ENCODE results near the gene PTPA.

DNA sequence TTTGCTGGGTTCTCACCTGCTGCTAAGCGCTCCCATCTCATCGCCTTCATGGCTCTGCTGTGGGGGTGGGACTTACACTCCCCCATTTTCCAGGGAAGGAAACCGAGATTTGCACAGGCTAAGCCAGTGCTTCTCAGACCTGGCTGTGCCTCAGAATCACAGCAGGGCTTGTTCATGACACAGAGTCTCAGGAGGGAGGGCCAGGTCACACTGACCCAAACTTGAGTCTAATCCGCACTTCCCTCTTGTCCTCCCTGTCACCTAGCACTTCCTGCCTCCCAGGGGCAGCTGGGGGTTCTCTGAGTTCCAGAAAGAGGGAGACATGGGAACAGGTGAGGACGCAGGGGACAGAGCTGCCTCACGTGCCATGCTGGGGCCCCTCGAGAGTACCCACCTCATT lies 82.4 kb downstream of the PTPA start:
- TF ChIP-seq CTCF (IDR thresholded peaks at IDR 0.05; ENCODE audit: low read length) (no peak), EZH2 (optimal IDR thresholded peaks at IDR 0.05; ENCODE audit: low read depth, low read length) (no peak), EZH2phosphoT487 (IDR thresholded peaks at IDR 0.05; ENCODE audit: low read length) (no peak)
